SK-N-MC (cell line): ENCODE results near the gene COL20A1.

Source experiments
- EZH2 ChIP-seq: fragments of 200-600 bp; sonication (generic); IDR thresholded peaks from one replicate; pipeline ENCODE4 v1.6.1; 2017; ENCODE audit warnings: antibody characterized with exemption
- FOXP2 ChIP-seq: optimal IDR thresholded peaks from 2 replicates; pipeline ENCODE3; 2011; ENCODE audit warnings: mild to moderate bottlenecking, moderate library complexity; ENCODE audit not compliant: insufficient read depth; ENCODE audit errors: extremely low read length, control extremely low read depth
- POLR2AphosphoS5 ChIP-seq: IDR thresholded peaks from 2 replicates; pipeline ENCODE4 v1.6.1; 2012; ENCODE audit warnings: mild to moderate bottlenecking, low read depth, low read length, borderline replicate concordance

DNA sequence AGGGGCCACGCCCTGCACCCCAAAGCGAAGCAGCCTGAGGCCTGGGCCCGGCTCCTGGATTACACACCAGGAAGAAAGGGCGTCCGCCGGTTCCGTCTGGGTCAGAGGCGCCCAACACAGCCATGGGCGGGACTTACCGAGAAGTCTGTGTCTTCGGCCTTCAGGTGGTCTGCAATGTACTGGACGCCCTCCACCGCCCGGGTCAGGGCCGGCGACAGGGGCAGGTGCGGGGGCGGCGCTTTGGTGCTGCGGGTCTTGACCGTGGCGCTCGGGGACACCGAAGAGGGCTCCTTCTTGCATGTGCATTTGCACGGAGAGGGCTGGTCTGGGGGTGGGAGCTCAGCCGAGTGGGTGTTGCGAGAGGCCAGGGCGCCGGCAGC, 56.5 kb downstream of the COL20A1 start:
- TF ChIP-seq POLR2AphosphoS5 (no peak), EZH2 (no peak), FOXP2 (no peak)
